Panc1 (cell line): ENCODE data around the gene KIF25.

Source experiments
- CTCF ChIP-seq: fragments of 450-650 bp; IDR thresholded peaks from 2 replicates; pipeline ENCODE4 v1.5.1; 2017; ENCODE audit warnings: mild to moderate bottlenecking
- POLR2AphosphoS5 ChIP-seq: IDR thresholded peaks from 2 replicates; pipeline ENCODE4 v1.6.1; 2012; ENCODE audit warnings: mild to moderate bottlenecking, low read depth, low read length, moderate library complexity
- TCF7L2 ChIP-seq: IDR thresholded peaks from 2 replicates; pipeline ENCODE4 v1.6.1; 2011; ENCODE audit warnings: mild to moderate bottlenecking, low read depth, low read length, inconsistent platforms

- TF ChIP-seq POLR2AphosphoS5, result no peak
- no peak for TF ChIP-seq CTCF
- no peak for TF ChIP-seq TCF7L2
Measured at GRCh38 chr6:168048724-168049025, 51.2 kb downstream of the KIF25 start.
